H9 (cell line): ENCODE results near the gene SCYGR1. TPM values are rescaled to one million over a fixed set of nuclear protein-coding genes. Genes with fewer than 3 reads are reported as not detected.
"Not testable (repeated sequence)": the region's sequence is repeated elsewhere in the genome, so short reads cannot be mapped to it uniquely, and the experiment has no call there.

Experiments used
- DNase-seq: peaks from one replicate; pipeline ENCODE4 v3.0.0-alpha.2; 2017
- H2AFZ ChIP-seq: one replicate; pipeline ENCODE4 v1.6.1; 2013; ENCODE audit warnings: mild to moderate bottlenecking, low read length, control low read depth, moderate library complexity
- H2AK5ac ChIP-seq: 2 replicates; pipeline ENCODE4 v1.6.1; 2013; ENCODE audit warnings: low read length, control low read depth, mixed read lengths; ENCODE audit not compliant: insufficient read length
- H2BK120ac ChIP-seq: one replicate; pipeline ENCODE4 v1.6.1; 2013; ENCODE audit warnings: low read depth, mild to moderate bottlenecking, low read length, control low read depth, inconsistent platforms; ENCODE audit not compliant: poor library complexity, severe bottlenecking
- H2BK12ac ChIP-seq: 2 replicates; pipeline ENCODE4 v1.6.1; 2013; ENCODE audit warnings: low read length, control low read depth, mixed read lengths, low read depth; ENCODE audit not compliant: insufficient read length
- H2BK15ac ChIP-seq: 2 replicates; pipeline ENCODE4 v1.6.1; 2013; ENCODE audit warnings: low read depth, low read length, control low read depth
- H2BK20ac ChIP-seq: one replicate; pipeline ENCODE4 v1.6.1; 2013; ENCODE audit warnings: low read depth, mild to moderate bottlenecking, low read length, control low read depth, inconsistent platforms; ENCODE audit not compliant: poor library complexity, severe bottlenecking
- H2BK5ac ChIP-seq: 2 replicates; pipeline ENCODE4 v1.6.1; 2013; ENCODE audit warnings: low read length, control low read depth, mixed read lengths; ENCODE audit not compliant: insufficient read length
- H3K14ac ChIP-seq: 2 replicates; pipeline ENCODE4 v1.6.1; 2013; ENCODE audit warnings: low read length, control low read depth; ENCODE audit not compliant: insufficient read depth
- H3K18ac ChIP-seq: 2 replicates; pipeline ENCODE4 v1.6.1; 2013; ENCODE audit warnings: low read depth, mild to moderate bottlenecking, mixed read lengths, low read length, control low read depth; ENCODE audit not compliant: insufficient read length
- H3K23ac ChIP-seq: 2 replicates; pipeline ENCODE4 v1.6.1; 2013; ENCODE audit warnings: low read length, control low read depth, mixed read lengths, low read depth; ENCODE audit not compliant: insufficient read length
- H3K23me2 ChIP-seq: 2 replicates; pipeline ENCODE4 v1.6.1; 2013; ENCODE audit warnings: low read depth, mild to moderate bottlenecking, mixed read lengths, low read length, control low read depth; ENCODE audit not compliant: insufficient read length, poor library complexity, severe bottlenecking
- H3K27ac ChIP-seq: 2 replicates; pipeline ENCODE4 v1.5.1; 2013; ENCODE audit warnings: low read length, control low read depth, mixed read lengths, low read depth; ENCODE audit not compliant: insufficient read length
- H3K27me3 ChIP-seq: 2 replicates; pipeline ENCODE4 v1.6.1; 2013; ENCODE audit warnings: low read length, control low read depth, inconsistent platforms; ENCODE audit not compliant: insufficient read depth
- H3K4ac ChIP-seq: 2 replicates; pipeline ENCODE4 v1.6.1; 2013; ENCODE audit warnings: low read depth, mild to moderate bottlenecking, control low read depth, inconsistent platforms, low read length, moderate library complexity
- H3K4me1 ChIP-seq: 2 replicates; pipeline ENCODE4 v1.6.1; 2013; ENCODE audit warnings: low read length, control low read depth, inconsistent platforms; ENCODE audit not compliant: insufficient read depth
- H3K4me2 ChIP-seq: 2 replicates; pipeline ENCODE4 v1.6.1; 2013; ENCODE audit warnings: low read length, control low read depth, mixed read lengths; ENCODE audit not compliant: insufficient read length, insufficient read depth
- H3K56ac ChIP-seq: 2 replicates; pipeline ENCODE4 v1.6.1; 2013; ENCODE audit warnings: low read depth, mild to moderate bottlenecking, mixed read lengths, low read length, control low read depth; ENCODE audit not compliant: insufficient read length
- H3K79me1 ChIP-seq: 2 replicates; pipeline ENCODE4 v1.6.1; 2013; ENCODE audit warnings: low read depth, mild to moderate bottlenecking, moderate library complexity, low read length, control low read depth, inconsistent platforms; ENCODE audit not compliant: insufficient read depth, poor library complexity, severe bottlenecking
- H3K79me2 ChIP-seq: 2 replicates; pipeline ENCODE4 v1.6.1; 2013; ENCODE audit warnings: low read length, control low read depth, inconsistent platforms; ENCODE audit not compliant: insufficient read depth
- H3K9ac ChIP-seq: 2 replicates; pipeline ENCODE4 v1.6.1; 2013; ENCODE audit warnings: low read length, control low read depth, mixed read lengths; ENCODE audit not compliant: insufficient read length; ENCODE audit errors: extremely low read depth
- H3K9me3 ChIP-seq: one replicate; pipeline ENCODE4 v1.6.1; 2013; ENCODE audit warnings: low read depth, low read length, inconsistent platforms; ENCODE audit not compliant: control insufficient read depth
- H3T11ph ChIP-seq: one replicate; pipeline ENCODE4 v1.6.1; 2013; ENCODE audit warnings: mild to moderate bottlenecking, low read length, control low read depth, inconsistent platforms
- H4K20me1 ChIP-seq: one replicate; pipeline ENCODE4 v1.6.1; 2013; ENCODE audit not compliant: control insufficient read depth, insufficient read length, insufficient read depth
- H4K5ac ChIP-seq: 2 replicates; pipeline ENCODE4 v1.6.1; 2013; ENCODE audit warnings: low read depth, mild to moderate bottlenecking, mixed read lengths, low read length, control low read depth; ENCODE audit not compliant: insufficient read length
- H4K8ac ChIP-seq: replicated peaks from 2 replicates; pipeline ENCODE4 v1.6.1; 2013; ENCODE audit warnings: low read length, control low read depth, mixed read lengths, low read depth; ENCODE audit not compliant: insufficient read length
- H4K91ac ChIP-seq: 2 replicates; pipeline ENCODE4 v1.6.1; 2013; ENCODE audit warnings: low read depth, mild to moderate bottlenecking, moderate library complexity, mixed read lengths, low read length, control low read depth; ENCODE audit not compliant: insufficient read length
- H3K27ac Mint-ChIP-seq, 3 experiments: 2 replicates in 2 of 3; 3 replicates in 1 of 3; pipeline ENCODE4 v1.8.0; 2020 to 2021; ENCODE audit warnings: mixed read lengths in 3 of 3, mild to moderate bottlenecking in 1 of 3, moderate library complexity in 1 of 3
- H3K27me3 Mint-ChIP-seq: 2 replicates; pipeline ENCODE4 v1.8.0; 2021; ENCODE audit warnings: low read depth, mild to moderate bottlenecking, moderate library complexity, mixed read lengths
- H3K36me3 Mint-ChIP-seq, 3 experiments: 2 replicates in 2 of 3; 3 replicates in 1 of 3; pipeline ENCODE4 v1.8.0; 2020 to 2021; ENCODE audit warnings: low read depth in 3 of 3, mixed read lengths in 3 of 3; ENCODE audit not compliant: insufficient read depth in 1 of 3
- H3K4me1 Mint-ChIP-seq, 2 experiments: 2 replicates each; pipeline ENCODE4 v1.8.0; 2020; ENCODE audit warnings: mixed read lengths in 2 of 2
- H3K4me3 Mint-ChIP-seq, 2 experiments: 2 replicates in 1 of 2; 3 replicates in 1 of 2; pipeline ENCODE4 v1.8.0; 2020 to 2021; ENCODE audit warnings: mild to moderate bottlenecking in 2 of 2, mixed read lengths in 2 of 2, moderate library complexity in 1 of 2
- H3K9me3 Mint-ChIP-seq, 2 experiments: 2 replicates in 1 of 2; 3 replicates in 1 of 2; pipeline ENCODE4 v1.8.0; 2020; ENCODE audit warnings: mild to moderate bottlenecking in 2 of 2, mixed read lengths in 2 of 2, moderate library complexity in 1 of 2
- CTCF ChIP-seq: fragments of 200-600 bp; sonication (generic); conservative IDR thresholded peaks from 3 replicates; pipeline ENCODE4 v1.8.0; 2021; ENCODE audit warnings: antibody characterized with exemption, mild to moderate bottlenecking
- WGBS: extraction: QIAGEN DNeasy Blood & Tissue Kit; methylation state at CpG from one replicate; pipeline ENCODE4 v1.1.7; 2013; ENCODE audit warnings: missing lambda C conversion rate, low lambda C conversion rate, mixed read lengths; ENCODE audit not compliant: insufficient read length; ENCODE audit errors: extremely low coverage; 5-methylcytosine and 5-hydroxymethylcytosine counted together
- total RNA-seq: library from RNA; stranded (reverse); gene quantifications from 2 replicates; pipeline ENCODE4 v1.2.1, GENCODE V29; 2021

SCYGR1 gene
- total RNA-seq, 1 experiment from 2014 or later, result not detected

- no peak overlapping the region for H2BK15ac ChIP-seq
- no peak overlapping the region for H3K23ac ChIP-seq
- H3K23me2 ChIP-seq, result no peaks in the 10 kb centered on the region
- H4K5ac ChIP-seq, result no peak overlapping the region
- no peaks in the 10 kb centered on the region for H3K36me3 Mint-ChIP-seq
- no peak overlapping the region for H2AFZ ChIP-seq
- H3K9ac ChIP-seq, result no peak overlapping the region
- H3K79me2 ChIP-seq, result no peaks in the 10 kb centered on the region
- no peaks in the 10 kb centered on the region for H3K27me3 ChIP-seq
- no peak overlapping the region for H2AK5ac ChIP-seq
- H3K9me3 Mint-ChIP-seq, result no peaks in the 10 kb centered on the region
- H3K4me1 Mint-ChIP-seq, result no peaks in the 10 kb centered on the region
- no peak overlapping the region for H3K14ac ChIP-seq
- no peak overlapping the region for H3K4ac ChIP-seq
- H2BK120ac ChIP-seq, result no peak overlapping the region
- no peak overlapping the region for H2BK5ac ChIP-seq
- H3K27ac Mint-ChIP-seq, result no peak overlapping the region; a peak in 1 of 7 replicates
- no peaks in the 10 kb centered on the region; the same call in 1 of the 2 replicates for H3K27me3 Mint-ChIP-seq
- H3K18ac ChIP-seq, result no peak overlapping the region
- no peak overlapping the region for H3K4me2 ChIP-seq
- no peaks in the 10 kb centered on the region for H3K4me1 ChIP-seq
- H3K27ac ChIP-seq, result no peak overlapping the region
- no peaks in the 10 kb centered on the region for H4K20me1 ChIP-seq
- TF ChIP-seq CTCF, result no peak
- no peak overlapping the region for H4K8ac ChIP-seq
- no peaks in the 10 kb centered on the region for H3K79me1 ChIP-seq
- no peak overlapping the region for H3K56ac ChIP-seq
- no peak for DNase-seq
- no peak overlapping the region for H4K91ac ChIP-seq
- no peak overlapping the region for H3T11ph ChIP-seq
- no peak overlapping the region for H2BK20ac ChIP-seq
- no CpG with 5 or more reads among the region's 3 CpGs for WGBS
- H3K4me3 Mint-ChIP-seq, result no peak overlapping the region
- H2BK12ac ChIP-seq, result no peak overlapping the region
- no peaks in the 10 kb centered on the region for H3K9me3 ChIP-seq
These were observed 4.1 kb downstream of the SCYGR1 start for GRCh38 chr2:227383686-227384085.

- H2BK5ac ChIP-seq, H3K36me3 Mint-ChIP-seq, H3K79me1 ChIP-seq, H3K27ac Mint-ChIP-seq, H3K27ac ChIP-seq, H3K56ac ChIP-seq, H2BK12ac ChIP-seq, DNase-seq, H2BK15ac ChIP-seq, H3K79me2 ChIP-seq, H3K4me3 Mint-ChIP-seq, H2AFZ ChIP-seq, H3K4me2 ChIP-seq, H3K27me3 ChIP-seq, H4K8ac ChIP-seq, H2AK5ac ChIP-seq, H3K23me2 ChIP-seq, H4K5ac ChIP-seq, H3K4ac ChIP-seq, H3K9ac ChIP-seq, H2BK20ac ChIP-seq, H3K9me3 ChIP-seq, H4K91ac ChIP-seq, H3K27me3 Mint-ChIP-seq, H3K4me1 ChIP-seq, H3K23ac ChIP-seq, H3K9me3 Mint-ChIP-seq, H3T11ph ChIP-seq, H3K18ac ChIP-seq, H3K4me1 Mint-ChIP-seq, H4K20me1 ChIP-seq, H3K14ac ChIP-seq, H2BK120ac ChIP-seq: not testable (repeated sequence)
- no CpG with 5 or more reads among the region's 2 CpGs for WGBS
These were observed 5.4 kb downstream of the SCYGR1 start for GRCh38 chr2:227382241-227382835.
